WTC11 (cell line): ENCODE measurements around the gene HPN. TPM values are rescaled to one million over a fixed set of nuclear protein-coding genes. Genes with fewer than 3 reads are reported as not detected.

Source experiments
- ATAC-seq: fragments of 200-7000 bp; cut with Tn5 transposase; 2 replicates; pipeline ENCODE4 v1.10.0; 2021; ENCODE audit warnings: mild to moderate bottlenecking, moderate library complexity
- CTCF ChIA-PET: fragments of 300-600 bp; sonication (Branson Sonifier 250); formaldehyde crosslinking; loops from one replicate; lab custom pipeline; 2021; ENCODE audit warnings: antibody characterized with exemption; lab: Charles Lee
- POLR2A ChIA-PET: fragments of 350-600 bp; sonication (Branson Sonifier 250); formaldehyde crosslinking; loops from one replicate; lab custom pipeline; 2021; ENCODE audit warnings: antibody characterized with exemption; lab: Charles Lee
- DNase-seq: peaks from one replicate; pipeline ENCODE4 v3.0.0; 2021; ENCODE audit warnings: low spot score
- H3K27ac Mint-ChIP-seq: 2 replicates; pipeline ENCODE4 v1.8.0; 2021; ENCODE audit warnings: mixed read lengths
- H3K27me3 Mint-ChIP-seq: 2 replicates; pipeline ENCODE4 v1.8.0; 2021; ENCODE audit warnings: low read depth, mild to moderate bottlenecking, moderate library complexity, mixed read lengths
- H3K36me3 Mint-ChIP-seq: 2 replicates; pipeline ENCODE4 v1.8.0; 2021; ENCODE audit warnings: mixed read lengths
- H3K4me1 Mint-ChIP-seq: 2 replicates; pipeline ENCODE4 v1.8.0; 2022; ENCODE audit warnings: mixed read lengths
- H3K4me3 Mint-ChIP-seq: 2 replicates; pipeline ENCODE4 v1.8.0; 2021; ENCODE audit warnings: mild to moderate bottlenecking, moderate library complexity, mixed read lengths
- H3K9me3 Mint-ChIP-seq: 2 replicates; pipeline ENCODE4 v1.8.0; 2021; ENCODE audit warnings: mixed read lengths
- E2F4 ChIP-seq: sonication (generic); formaldehyde crosslinking; IDR thresholded peaks from 2 replicates; pipeline ENCODE4 v1.8.1; 2022; ENCODE audit warnings: low read depth, mild to moderate bottlenecking, moderate library complexity, missing genetic modification reagents, borderline replicate concordance
- FOXJ3 ChIP-seq: sonication (generic); formaldehyde crosslinking; IDR thresholded peaks from 2 replicates; pipeline ENCODE4 v1.9.0; 2021; ENCODE audit warnings: missing genetic modification reagents, mild to moderate bottlenecking, borderline replicate concordance
- GABPB1 ChIP-seq: sonication (generic); formaldehyde crosslinking; IDR thresholded peaks from 2 replicates; pipeline ENCODE4 v1.8.1; 2023; ENCODE audit warnings: mild to moderate bottlenecking, missing genetic modification reagents
- GTF2I ChIP-seq: fragments of 250-450 bp; sonication (Bioruptor Pico); conservative IDR thresholded peaks from 2 replicates; pipeline ENCODE4 v1.4.0; 2021; ENCODE audit warnings: mild to moderate bottlenecking
- IRF2 ChIP-seq: sonication (generic); formaldehyde crosslinking; IDR thresholded peaks from 2 replicates; pipeline ENCODE4 v1.8.0; 2022; ENCODE audit warnings: low read depth, missing genetic modification reagents, borderline replicate concordance
- MXD4 ChIP-seq: fragments of 250-450 bp; sonication (Bioruptor Pico); IDR thresholded peaks from 2 replicates; pipeline ENCODE4 v1.8.0; 2021; ENCODE audit warnings: mild to moderate bottlenecking, moderate library complexity, borderline replicate concordance
- RELA ChIP-seq: sonication (generic); formaldehyde crosslinking; IDR thresholded peaks from 2 replicates; pipeline ENCODE4 v1.8.1; 2022; ENCODE audit warnings: missing genetic modification reagents, mild to moderate bottlenecking, borderline replicate concordance
- RORB ChIP-seq: fragments of 250-450 bp; sonication (Bioruptor Pico); IDR thresholded peaks from 2 replicates; pipeline ENCODE4 v1.9.0; 2021; ENCODE audit warnings: mild to moderate bottlenecking
- SMAD4 ChIP-seq: sonication (generic); formaldehyde crosslinking; IDR thresholded peaks from 2 replicates; pipeline ENCODE4 v1.8.0; 2022; ENCODE audit warnings: mild to moderate bottlenecking, missing genetic modification reagents
- TP53 ChIP-seq: sonication (generic); formaldehyde crosslinking; IDR thresholded peaks from 2 replicates; pipeline ENCODE4 v1.8.1; 2023; ENCODE audit warnings: mild to moderate bottlenecking, missing genetic modification reagents
- USF1 ChIP-seq: sonication (generic); formaldehyde crosslinking; IDR thresholded peaks from 2 replicates; pipeline ENCODE4 v1.8.0; 2022; ENCODE audit warnings: mild to moderate bottlenecking, missing genetic modification reagents
- USF2 ChIP-seq: sonication (generic); formaldehyde crosslinking; IDR thresholded peaks from 2 replicates; pipeline ENCODE4 v1.8.1; 2023; ENCODE audit warnings: mild to moderate bottlenecking, missing genetic modification reagents, moderate library complexity
- ZMAT4 ChIP-seq: fragments of 250-450 bp; sonication (Bioruptor Pico); IDR thresholded peaks from 2 replicates; pipeline ENCODE4 v1.9.0; 2021; ENCODE audit warnings: mild to moderate bottlenecking
- ZNF512 ChIP-seq: sonication (generic); formaldehyde crosslinking; IDR thresholded peaks from 2 replicates; pipeline ENCODE4 v1.8.1; 2022; ENCODE audit warnings: missing genetic modification reagents, borderline replicate concordance
- ZNF532 ChIP-seq: fragments of 250-450 bp; sonication (Bioruptor Pico); IDR thresholded peaks from 2 replicates; pipeline ENCODE4 v1.9.0; 2021; ENCODE audit warnings: mild to moderate bottlenecking, borderline replicate concordance
- total RNA-seq: library from RNA; stranded (reverse); gene quantifications from 3 replicates; pipeline ENCODE4 v1.2.3, GENCODE V29; 2021

HPN gene
- total RNA-seq, 1 experiment from 2014 or later: 20.8 TPM

GRCh38 chr19:35087393-35087792 lies 45.9 kb downstream of the HPN start:
- no peak overlapping the region for H3K27ac Mint-ChIP-seq
- no peak for ATAC-seq
- H3K27me3 Mint-ChIP-seq: peaks cover 5% of the 10 kb centered on the region
- H3K4me3 Mint-ChIP-seq: no peak overlapping the region
- TF ChIP-seq GTF2I (CRISPR knock-in tag) (no peak), TP53 (CRISPR knock-in tag) (no peak), ZNF512 (CRISPR knock-in tag) (no peak), IRF2 (no peak), USF1 (peak; percentile 80), ZMAT4 (CRISPR knock-in tag) (no peak), USF2 (CRISPR knock-in tag) (peak; percentile 87), RELA (CRISPR knock-in tag) (no peak)
- CTCF ChIA-PET: interaction anchor here (0.5 to 2.6 kb wide), 4 partner anchors 21 to 45 kb away, joined by 3 to 11 read pairs (median 8); no protein-coding TSS in a partner anchor
- POLR2A ChIA-PET: no interaction called here
- no peak for DNase-seq
- peaks cover 18% of the 10 kb centered on the region for H3K4me1 Mint-ChIP-seq
- 0 out of 2 replicates have a peak, but pooled peaks cover 3% of the 10 kb centered on the region for H3K36me3 Mint-ChIP-seq
- peaks cover 4% of the 10 kb centered on the region for H3K9me3 Mint-ChIP-seq

GRCh38 chr19:35088131-35088913 lies 46.8 kb downstream of the HPN start:
- Mint-ChIP-seq H3K9me3 (no peaks in the 10 kb centered on the region; the same call in 1 of the 2 replicates), H3K4me1 (peaks cover 22% of the 10 kb centered on the region), H3K4me3 (no peak overlapping the region), H3K27ac (no peak overlapping the region), H3K36me3 (no peaks in the 10 kb centered on the region), H3K27me3 (peaks cover 5% of the 10 kb centered on the region)
- no peak for ATAC-seq
- no peak for DNase-seq
- ChIA-PET POLR2A (no interaction called here), CTCF (interaction anchor here (0.7 to 2.6 kb wide), 3 partner anchors 22 to 44 kb away, joined by 3 to 11 read pairs (median 5); no protein-coding TSS in a partner anchor)
- TF ChIP-seq MXD4 (CRISPR knock-in tag): no peak
- no peak for TF ChIP-seq ZNF532 (CRISPR knock-in tag)
- TF ChIP-seq ZMAT4 (CRISPR knock-in tag): no peak
- no peak for TF ChIP-seq RORB (CRISPR knock-in tag)
- no peak for TF ChIP-seq SMAD4
- no peak for TF ChIP-seq E2F4 (CRISPR knock-in tag)
- TF ChIP-seq GABPB1 (CRISPR knock-in tag): no peak
- no peak for TF ChIP-seq FOXJ3 (CRISPR knock-in tag)
